GM10266 (cell line): Measurements from ENCODE around the gene BTBD17.

Source experiments
- DNase-seq: peaks from one replicate; pipeline ENCODE4 v3.0.0; 2012; ENCODE audit errors: extremely low spot score
- TF ChIP-seq, protein P1 (sequence below): IDR thresholded peaks from 2 replicates; pipeline ENCODE4 v1.5.1; 2012; ENCODE audit warnings: mild to moderate bottlenecking, low read depth; ENCODE audit not compliant: control insufficient read depth, insufficient read depth; ENCODE audit errors: missing control alignments

BTBD17 gene

DNA sequence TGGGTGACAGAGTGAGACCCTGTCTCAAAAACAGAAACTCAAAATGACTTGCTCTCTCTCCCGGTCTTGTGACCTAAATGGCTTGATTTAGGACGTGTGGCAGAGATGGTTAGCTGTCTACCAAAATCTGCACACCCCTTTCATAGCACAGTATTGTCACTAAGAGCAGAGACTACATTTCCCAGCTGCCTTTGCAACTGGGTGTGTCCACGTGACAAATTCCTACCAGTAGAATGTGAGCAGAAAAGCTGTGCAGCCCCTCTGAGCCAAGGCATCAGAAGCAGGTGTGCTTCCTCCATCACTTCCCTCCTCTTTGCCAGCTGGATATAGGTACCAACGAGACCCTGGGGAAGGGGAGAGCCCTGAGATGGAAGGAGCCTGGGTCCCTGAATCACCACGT, 31.2 kb upstream of the BTBD17 start:
- TF ChIP-seq, protein P1, sequence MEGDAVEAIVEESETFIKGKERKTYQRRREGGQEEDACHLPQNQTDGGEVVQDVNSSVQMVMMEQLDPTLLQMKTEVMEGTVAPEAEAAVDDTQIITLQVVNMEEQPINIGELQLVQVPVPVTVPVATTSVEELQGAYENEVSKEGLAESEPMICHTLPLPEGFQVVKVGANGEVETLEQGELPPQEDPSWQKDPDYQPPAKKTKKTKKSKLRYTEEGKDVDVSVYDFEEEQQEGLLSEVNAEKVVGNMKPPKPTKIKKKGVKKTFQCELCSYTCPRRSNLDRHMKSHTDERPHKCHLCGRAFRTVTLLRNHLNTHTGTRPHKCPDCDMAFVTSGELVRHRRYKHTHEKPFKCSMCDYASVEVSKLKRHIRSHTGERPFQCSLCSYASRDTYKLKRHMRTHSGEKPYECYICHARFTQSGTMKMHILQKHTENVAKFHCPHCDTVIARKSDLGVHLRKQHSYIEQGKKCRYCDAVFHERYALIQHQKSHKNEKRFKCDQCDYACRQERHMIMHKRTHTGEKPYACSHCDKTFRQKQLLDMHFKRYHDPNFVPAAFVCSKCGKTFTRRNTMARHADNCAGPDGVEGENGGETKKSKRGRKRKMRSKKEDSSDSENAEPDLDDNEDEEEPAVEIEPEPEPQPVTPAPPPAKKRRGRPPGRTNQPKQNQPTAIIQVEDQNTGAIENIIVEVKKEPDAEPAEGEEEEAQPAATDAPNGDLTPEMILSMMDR = no peak
- DNase-seq = no peak

DNA sequence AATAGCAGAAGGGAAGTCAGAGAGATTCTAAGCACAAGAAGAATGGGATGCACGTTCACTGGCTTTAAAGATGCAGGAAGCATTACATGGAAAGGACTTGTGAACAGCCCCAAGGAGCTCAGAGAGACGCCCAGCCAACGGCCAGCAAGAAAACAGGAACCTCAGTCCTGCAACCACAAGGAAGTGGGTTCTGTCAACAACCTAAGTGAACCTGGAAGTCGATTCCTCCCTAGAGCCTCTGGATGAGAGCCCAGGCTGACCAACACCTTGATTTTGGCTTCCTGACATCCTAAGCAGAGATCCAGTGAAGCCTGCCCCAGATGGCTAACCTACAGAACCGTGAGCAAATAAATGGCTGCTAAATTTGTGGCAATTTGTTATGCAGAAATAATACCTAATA, 30.1 kb upstream of the BTBD17 start:
- TF ChIP-seq, protein P1 = no peak
- DNase-seq = no peak

DNA sequence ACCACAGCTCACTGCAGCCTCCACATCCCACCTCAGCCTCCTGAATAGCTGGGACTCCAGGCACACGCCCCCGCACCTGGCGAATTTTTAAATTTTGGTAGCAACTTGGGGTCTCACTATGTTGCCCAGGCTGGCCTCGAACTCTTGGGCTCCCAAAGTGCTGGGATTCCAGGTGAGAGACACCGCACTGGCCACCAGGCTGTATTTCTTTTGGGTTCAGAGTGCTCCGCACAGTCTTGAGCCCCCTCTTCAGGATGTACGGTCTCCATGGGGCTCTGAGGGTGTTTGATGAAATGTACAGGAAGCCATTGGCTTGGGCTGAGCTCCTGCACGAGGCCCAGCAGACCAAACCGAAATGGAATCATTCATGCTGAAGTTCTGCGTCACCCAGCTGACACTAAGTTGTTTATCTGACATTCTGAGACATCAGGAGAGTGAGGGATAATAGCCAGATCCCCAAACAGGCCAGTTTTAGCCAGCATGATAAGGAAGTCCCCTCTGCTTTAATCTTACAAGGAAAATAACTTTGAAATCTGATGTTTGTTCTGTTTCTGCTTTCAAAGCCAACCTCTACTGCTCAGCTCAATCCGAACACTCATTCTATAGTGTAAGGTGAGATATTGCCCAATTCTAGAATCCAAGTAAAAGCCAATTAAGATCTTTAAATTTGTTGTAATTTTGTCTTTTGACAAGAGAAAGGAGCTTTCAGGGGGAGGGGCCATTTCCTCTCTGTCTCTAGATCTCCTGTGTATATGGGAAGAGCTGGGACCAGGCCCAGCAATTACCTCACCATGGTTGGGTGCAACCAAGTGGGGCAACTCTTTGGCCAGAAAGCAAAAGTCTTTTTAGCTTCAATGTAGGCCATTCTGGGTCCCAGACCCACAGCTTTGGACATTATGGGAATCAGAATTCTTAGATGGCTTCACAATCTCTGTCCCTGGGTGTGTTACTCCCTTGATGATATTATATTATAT, 29.3 kb upstream of the BTBD17 start:
- no peak for DNase-seq
- TF ChIP-seq, protein P1 = no peak

DNA sequence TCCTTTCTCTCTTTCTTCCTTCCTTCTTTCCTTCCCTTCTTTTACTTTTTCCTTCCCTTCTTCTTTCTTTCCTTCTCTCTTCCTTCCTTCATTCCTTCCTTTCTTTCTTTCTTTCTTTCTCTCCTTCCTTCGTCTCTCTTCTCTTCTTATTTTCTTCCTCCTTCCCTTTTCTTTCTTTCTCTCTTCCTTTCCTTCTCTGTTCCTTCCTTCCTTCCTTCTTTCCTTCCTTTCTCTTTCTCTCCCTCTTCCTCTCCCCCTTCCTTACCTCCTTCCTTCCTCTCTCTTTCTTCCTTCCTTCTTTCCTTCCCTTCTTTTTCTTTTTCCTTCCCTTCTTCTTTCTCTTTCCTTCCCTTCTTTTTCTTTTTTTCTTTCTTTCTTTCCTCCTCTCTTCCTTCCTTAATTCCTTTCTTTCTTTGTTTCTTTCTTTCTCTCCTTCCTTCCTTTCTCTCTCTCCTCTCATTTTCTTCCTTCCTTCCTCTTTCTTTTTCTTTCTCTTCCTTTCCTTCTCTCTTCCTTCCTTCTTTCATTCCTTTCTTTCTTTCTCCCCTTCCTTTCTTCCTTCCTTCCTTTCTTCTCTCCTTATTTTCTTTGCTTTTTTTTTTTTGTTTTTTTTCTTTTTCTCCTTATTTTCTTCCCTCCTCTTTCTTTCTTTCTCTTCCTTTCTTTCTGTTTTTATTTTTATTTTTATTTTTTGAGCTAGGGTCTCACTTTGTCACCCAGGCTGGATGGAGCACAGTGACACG, 28.4 kb upstream of the BTBD17 start:
- no peak for DNase-seq
- TF ChIP-seq, protein P1 = no peak

DNA sequence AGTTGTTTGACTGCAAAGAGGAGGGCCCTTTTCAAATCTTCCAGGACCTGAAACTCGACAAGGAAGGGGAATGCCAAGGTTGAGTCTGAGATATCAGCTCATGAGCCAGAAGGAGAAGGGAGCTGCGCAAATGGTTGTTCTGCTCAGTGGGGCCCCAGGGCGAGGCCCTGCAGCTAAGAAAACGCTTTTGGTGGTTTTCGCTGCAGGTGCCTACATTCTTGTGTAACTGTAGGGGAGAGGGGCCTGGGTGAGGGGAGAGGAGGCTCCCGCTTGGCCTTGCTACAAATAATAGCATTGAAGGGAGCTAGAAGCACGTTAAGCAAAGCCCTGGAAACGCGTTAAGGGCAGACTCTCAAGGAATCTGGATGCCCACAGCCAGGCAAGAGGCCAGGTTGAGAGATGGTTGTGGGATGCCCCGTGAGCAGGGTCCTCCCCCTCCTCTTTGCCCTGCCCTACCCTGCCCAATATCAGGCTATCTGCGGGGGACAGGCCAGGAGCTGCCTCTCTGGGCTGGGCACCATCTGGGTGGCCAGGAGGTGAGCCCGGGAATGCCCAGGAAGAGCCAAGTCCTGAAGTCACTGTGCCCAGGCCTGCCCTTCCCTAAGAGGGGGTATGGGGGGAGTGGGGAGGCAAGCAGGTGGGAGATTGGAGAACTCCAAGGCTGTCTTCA, 27.6 kb upstream of the BTBD17 start:
- no peak for DNase-seq
- TF ChIP-seq, protein P1 = no peak

DNA sequence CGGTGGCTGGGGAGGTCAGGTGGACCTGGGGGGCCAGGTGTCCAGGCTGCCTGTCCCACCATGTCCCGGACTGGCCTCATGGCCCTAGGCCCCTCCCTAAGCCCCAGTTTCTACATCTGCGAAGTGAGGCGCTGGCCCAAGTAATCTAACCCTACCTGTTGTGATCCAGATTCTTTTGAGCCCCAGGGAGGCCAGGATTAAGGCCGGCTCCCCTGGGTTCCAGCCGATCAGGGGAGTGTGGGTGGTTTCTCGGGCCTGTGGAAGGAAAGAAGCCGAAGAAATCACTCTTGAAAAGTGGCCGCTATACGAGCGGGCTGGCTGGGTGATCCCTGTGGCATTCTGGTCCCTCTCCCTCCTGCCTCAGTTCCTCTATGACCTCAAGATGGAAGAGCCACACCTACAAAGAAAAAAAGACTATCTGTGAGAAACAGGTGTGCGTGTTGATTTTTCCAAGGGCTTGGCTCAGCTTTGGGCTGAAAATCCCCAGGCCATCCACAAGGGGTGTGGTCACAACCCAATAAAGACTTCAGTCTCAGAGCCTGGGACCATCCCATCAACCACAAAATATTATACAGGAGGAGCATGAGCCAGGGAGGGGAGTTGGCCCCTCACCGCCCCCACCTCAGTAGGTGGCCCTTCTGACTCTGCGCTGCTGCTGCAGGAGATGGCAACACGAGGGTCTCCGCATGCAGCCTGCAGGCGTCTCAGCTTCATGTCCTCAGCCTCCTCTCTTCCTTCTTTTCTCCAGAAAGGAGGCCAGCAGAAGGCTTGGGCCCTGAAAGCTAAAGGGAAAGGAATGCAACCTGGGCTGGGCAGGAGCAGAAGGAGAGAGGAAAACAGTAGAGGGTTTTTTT, 25.9 kb upstream of the BTBD17 start:
- TF ChIP-seq, protein P1 = no peak
- no peak for DNase-seq
